ENCODE measurements around the gene NAXD. TPM values are rescaled to one million over a fixed set of nuclear protein-coding genes. Genes with fewer than 3 reads are reported as not detected.

Gene NAXD
- total RNA-seq, 2 donors from 2014 or later, result 36.2 to 71.6 TPM

DNA sequence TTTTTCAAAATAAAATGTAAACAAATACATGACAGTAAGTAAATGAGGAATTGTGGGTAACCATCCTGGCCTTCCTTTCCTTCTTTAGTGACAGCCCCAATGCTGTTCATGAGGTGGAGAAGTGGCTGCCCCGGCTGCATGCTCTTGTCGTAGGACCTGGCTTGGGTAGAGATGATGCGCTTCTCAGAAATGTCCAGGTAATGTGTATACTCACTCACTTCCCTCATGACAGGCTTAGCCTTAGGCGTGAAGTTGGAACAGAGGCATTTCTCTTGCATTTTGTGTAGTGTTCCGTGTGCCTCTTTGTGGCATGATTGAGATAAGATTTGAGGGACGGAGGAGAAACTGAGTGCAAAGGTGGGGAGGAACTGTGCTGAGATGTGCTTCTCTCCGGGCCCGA, 12.0 kb downstream of the NAXD start:
- Histone ChIP-seq H3K27me3 (replicated peaks; ENCODE audit: insufficient read depth) (no peaks in the 10 kb centered on the region), H3K4me1 (replicated peaks) (peaks cover 11% of the 10 kb centered on the region), H3K9me3 (no peaks in the 10 kb centered on the region), H3K27ac (no peak overlapping the region), H3K36me3 (peaks cover 0 to 3% of the 10 kb centered on the region in 2 donors), H3K4me3 (no peak overlapping the region)
- TF ChIP-seq, protein P1, sequence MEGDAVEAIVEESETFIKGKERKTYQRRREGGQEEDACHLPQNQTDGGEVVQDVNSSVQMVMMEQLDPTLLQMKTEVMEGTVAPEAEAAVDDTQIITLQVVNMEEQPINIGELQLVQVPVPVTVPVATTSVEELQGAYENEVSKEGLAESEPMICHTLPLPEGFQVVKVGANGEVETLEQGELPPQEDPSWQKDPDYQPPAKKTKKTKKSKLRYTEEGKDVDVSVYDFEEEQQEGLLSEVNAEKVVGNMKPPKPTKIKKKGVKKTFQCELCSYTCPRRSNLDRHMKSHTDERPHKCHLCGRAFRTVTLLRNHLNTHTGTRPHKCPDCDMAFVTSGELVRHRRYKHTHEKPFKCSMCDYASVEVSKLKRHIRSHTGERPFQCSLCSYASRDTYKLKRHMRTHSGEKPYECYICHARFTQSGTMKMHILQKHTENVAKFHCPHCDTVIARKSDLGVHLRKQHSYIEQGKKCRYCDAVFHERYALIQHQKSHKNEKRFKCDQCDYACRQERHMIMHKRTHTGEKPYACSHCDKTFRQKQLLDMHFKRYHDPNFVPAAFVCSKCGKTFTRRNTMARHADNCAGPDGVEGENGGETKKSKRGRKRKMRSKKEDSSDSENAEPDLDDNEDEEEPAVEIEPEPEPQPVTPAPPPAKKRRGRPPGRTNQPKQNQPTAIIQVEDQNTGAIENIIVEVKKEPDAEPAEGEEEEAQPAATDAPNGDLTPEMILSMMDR (IDR thresholded peaks at IDR 0.05), result no peak
- TF ChIP-seq POLR2AphosphoS5 (IDR thresholded peaks at IDR 0.05), result no peak
- no peak for TF ChIP-seq POLR2A (IDR thresholded peaks at IDR 0.05)
- no peak for DNase-seq (ENCODE audit: low spot score)
- intact Hi-C loops (cut with DNase I), result no loop called here
- whole genome bisulfite sequencing, result 92% methylated on average over 8 of the region's 8 CpGs

DNA sequence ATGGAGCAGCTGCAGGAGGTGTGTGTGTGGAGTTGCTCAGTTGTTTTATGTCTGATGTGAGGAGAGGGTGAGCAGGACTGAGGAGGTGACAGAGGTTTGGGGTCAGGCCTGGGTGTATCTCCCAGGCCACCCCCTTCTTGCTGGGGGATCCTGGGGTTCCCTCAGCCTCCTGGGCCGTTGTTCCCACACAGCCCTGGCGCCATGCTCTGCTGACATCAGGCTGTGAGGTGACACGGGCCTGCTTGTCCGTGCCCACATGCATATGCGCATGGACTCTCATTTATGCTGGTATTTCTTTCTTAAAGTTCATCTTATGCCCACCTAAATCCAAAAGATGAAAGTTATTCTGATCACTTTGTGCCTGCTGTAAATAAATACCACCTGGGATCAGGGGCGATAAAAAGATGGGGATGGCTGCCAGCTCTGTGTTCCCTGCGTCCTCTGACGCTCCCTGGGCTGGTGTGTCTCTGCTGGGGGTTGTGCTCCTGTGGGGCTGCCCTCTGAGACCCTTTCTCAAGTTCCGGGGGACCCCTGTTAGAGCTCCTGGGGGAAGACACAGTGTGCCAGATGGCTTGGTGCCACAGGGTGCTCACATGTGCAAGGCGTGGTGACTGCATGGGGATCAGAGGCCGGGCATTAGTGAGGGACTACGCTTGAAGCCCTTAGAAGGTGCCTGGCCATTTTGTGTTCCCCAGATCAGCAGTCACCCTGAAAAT, 12.6 kb downstream of the NAXD start:
- Histone ChIP-seq H3K27ac (no peak overlapping the region), H3K27me3 (replicated peaks; ENCODE audit: insufficient read depth) (no peaks in the 10 kb centered on the region), H3K4me3 (no peak overlapping the region), H3K36me3 (no peaks in the 10 kb centered on the region), H3K4me1 (replicated peaks) (peaks cover 11% of the 10 kb centered on the region), H3K9me3 (no peaks in the 10 kb centered on the region)
- DNase-seq (ENCODE audit: low spot score), result no peak
- TF ChIP-seq POLR2A (IDR thresholded peaks at IDR 0.05) (no peak), POLR2AphosphoS5 (IDR thresholded peaks at IDR 0.05) (no peak)
- TF ChIP-seq, protein P1 (IDR thresholded peaks at IDR 0.05), result no peak
- WGBS, result 78% methylated on average over 11 of the region's 12 CpGs
- intact Hi-C loops (cut with DNase I), result no loop called here

DNA sequence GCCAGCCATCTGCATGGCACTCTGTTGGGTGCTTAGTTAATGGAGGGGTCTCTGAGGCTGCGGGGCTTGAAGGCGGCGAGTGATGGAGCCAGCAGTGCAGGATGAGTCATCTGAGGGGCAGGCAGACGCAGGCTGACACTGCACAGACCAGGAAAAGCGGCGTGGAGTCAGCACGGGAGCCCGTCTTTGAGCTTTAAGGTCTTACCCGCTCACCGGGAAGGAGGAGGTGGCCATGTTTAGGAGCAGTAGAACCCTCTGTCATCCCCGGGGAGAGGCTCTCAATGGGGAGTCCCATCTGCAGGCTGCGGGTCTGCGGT, 13.1 kb downstream of the NAXD start:
- H3K4me1 ChIP-seq (replicated peaks), result peaks cover 11% of the 10 kb centered on the region

DNA sequence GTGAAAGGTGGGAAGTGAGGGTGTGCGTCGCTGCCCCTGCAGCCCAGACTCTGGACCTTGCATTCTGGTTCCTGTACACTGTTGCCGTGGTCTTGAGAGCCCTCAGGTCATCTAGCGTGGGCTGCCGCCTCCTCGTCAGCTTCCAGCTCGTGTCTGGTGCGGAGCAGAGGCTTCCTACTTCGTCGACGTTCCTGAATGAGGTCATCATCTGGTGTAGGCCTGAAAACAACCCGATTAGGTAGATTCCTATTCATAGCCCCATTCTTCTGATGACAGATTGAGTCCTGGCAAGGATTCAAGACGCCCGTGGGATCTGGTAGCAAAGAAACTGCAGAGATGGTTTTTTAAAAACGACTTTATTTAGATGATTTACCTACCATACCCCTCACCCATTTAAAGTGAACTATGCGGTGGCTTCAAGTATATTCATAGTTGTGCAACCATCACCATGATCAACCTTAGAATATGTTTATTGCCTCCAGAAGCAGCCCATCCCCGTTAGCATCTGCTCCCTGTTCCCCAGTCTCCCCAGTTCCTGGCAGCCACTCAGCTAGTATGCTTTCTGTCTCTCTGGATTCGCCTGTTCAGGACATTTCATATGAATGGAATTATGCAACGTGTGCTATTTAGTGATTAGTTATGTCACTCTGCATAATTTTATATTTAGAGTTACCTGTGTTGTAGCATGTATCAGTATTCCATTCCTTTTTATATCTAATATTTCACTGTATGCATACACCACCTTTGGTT, 13.8 kb downstream of the NAXD start:
- Histone ChIP-seq H3K27me3 (replicated peaks; ENCODE audit: insufficient read depth) (no peaks in the 10 kb centered on the region), H3K27ac (no peak overlapping the region), H3K36me3 (no peaks in the 10 kb centered on the region), H3K9me3 (no peaks in the 10 kb centered on the region), H3K4me3 (no peak overlapping the region), H3K4me1 (replicated peaks) (peaks cover 11% of the 10 kb centered on the region)
- 85% methylated on average over 19 of the region's 19 CpGs for WGBS
- intact Hi-C loops (cut with DNase I), result no loop called here
- DNase-seq (ENCODE audit: low spot score), result no peak
- no peak for TF ChIP-seq POLR2AphosphoS5 (IDR thresholded peaks at IDR 0.05)
- TF ChIP-seq POLR2A (IDR thresholded peaks at IDR 0.05), result no peak
- TF ChIP-seq, protein P1 (IDR thresholded peaks at IDR 0.05), result no peak

More for the DNA sequence above, 13.1 kb downstream of the NAXD start:
- no peak for DNase-seq (ENCODE audit: low spot score)
- intact Hi-C loops (cut with DNase I), result no loop called here
- TF ChIP-seq POLR2A (IDR thresholded peaks at IDR 0.05) (no peak), POLR2AphosphoS5 (IDR thresholded peaks at IDR 0.05) (no peak)
- Histone ChIP-seq H3K27ac (no peak overlapping the region), H3K36me3 (no peaks in the 10 kb centered on the region), H3K27me3 (replicated peaks; ENCODE audit: insufficient read depth) (no peaks in the 10 kb centered on the region), H3K4me3 (no peak overlapping the region), H3K9me3 (no peaks in the 10 kb centered on the region)
- WGBS, result 78% methylated on average over 13 of the region's 13 CpGs

DNA sequence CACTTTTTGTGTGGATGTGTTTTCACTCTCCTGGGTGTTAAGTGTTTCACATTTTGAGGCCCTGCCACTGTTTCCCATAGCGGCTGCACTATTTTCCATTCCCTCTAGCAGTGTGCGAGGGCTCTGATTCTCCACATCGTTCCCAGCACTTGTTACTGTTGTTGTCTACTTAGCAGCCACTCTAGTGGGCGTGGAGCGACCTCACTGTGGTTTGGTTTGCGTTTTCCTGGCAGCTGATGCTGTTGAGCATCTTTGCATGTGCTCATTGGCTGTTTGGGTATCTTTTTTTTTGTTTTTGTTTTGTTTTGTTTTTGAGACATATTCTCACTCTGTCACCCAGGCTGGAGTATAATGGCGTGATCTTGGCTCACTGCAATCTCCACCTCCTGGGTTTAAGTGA, 14.4 kb downstream of the NAXD start:
- WGBS, result 88% methylated on average over 7 of the region's 7 CpGs
- Histone ChIP-seq H3K27ac (no peak overlapping the region), H3K27me3 (replicated peaks; ENCODE audit: insufficient read depth) (no peaks in the 10 kb centered on the region), H3K36me3 (peaks cover 0 to 2% of the 10 kb centered on the region in 2 donors), H3K4me3 (no peak overlapping the region), H3K9me3 (no peaks in the 10 kb centered on the region), H3K4me1 (replicated peaks) (peaks cover 11% of the 10 kb centered on the region)
- no peak for DNase-seq (ENCODE audit: low spot score)
- TF ChIP-seq, protein P1 (IDR thresholded peaks at IDR 0.05), result no peak
- no peak for TF ChIP-seq POLR2A (IDR thresholded peaks at IDR 0.05)
- TF ChIP-seq POLR2AphosphoS5 (IDR thresholded peaks at IDR 0.05), result no peak
- intact Hi-C loops (cut with DNase I), result no loop called here
